ENCODE measurements around the gene TM7SF2. TPM values are rescaled to one million over a fixed set of nuclear protein-coding genes. Genes with fewer than 3 reads are reported as not detected.
A peak's percentile ranks its signal among the peaks of the same experiment; 100 is the strongest.
"Not testable (repeated sequence)": the region's sequence is repeated elsewhere in the genome, so short reads cannot be mapped to it uniquely, and the experiment has no call there.

The TM7SF2 gene
- total RNA-seq, 6 experiments from 2014 or later: 25.6 to 112 (median 37.8) TPM

DNA sequence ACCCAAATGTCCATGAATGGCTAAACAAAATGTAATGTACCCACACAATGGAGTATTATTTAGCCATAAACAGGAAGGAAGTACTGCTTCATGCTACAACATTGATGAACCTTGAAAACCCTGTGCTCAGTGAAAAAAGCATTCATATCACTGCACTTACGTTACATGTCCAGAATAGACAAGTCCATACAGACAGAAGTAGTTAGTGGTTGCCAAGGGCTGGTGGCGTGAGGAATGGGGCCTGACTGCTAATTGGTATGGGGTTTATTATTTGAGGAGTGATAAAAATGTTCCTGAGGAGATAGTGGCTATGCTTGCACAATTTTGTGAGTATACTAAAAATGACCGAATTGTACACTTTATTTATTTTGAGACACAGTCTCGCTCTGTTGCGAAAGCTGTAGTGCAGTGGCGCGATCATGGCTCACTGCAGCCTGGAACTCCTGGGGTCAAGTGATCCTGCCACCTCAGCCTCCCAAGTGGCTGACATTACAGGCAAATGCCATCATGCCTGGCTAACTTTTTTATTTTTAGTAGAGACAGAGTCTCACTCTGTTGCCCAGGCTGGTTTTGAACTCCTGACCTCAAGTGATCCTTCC lies 30.3 kb downstream of the TM7SF2 start:
- ATAC-seq: peak; percentile 67 to 79 (median 72)
- no peak overlapping the region for H3K4me3 ChIP-seq
- H3K4me1 ChIP-seq: peaks cover 0 to 40% (median 12%) of the 10 kb centered on the region in 4 donors
- intact Hi-C loops (cut with DNase I): no loop called here
- H3K27me3 ChIP-seq: no peaks in the 10 kb centered on the region
- H3K36me3 ChIP-seq: no peaks in the 10 kb centered on the region
- WGBS (ENCODE audit: insufficient coverage, low coverage, low lambda C conversion rate, missing lambda C conversion rate): 30% methylated on average over 7 of the region's 7 CpGs
- DNase-seq: peak; percentile 62 to 74 (median 68)
- H3K9me3 ChIP-seq: no peaks in the 10 kb centered on the region
- TF ChIP-seq CTCF (IDR thresholded peaks at IDR 0.05) (no peak), POLR2A (IDR thresholded peaks at IDR 0.05) (no peak)
- H3K27ac ChIP-seq: peak overlapping the region; percentile 8 to 58 (median 19)

DNA sequence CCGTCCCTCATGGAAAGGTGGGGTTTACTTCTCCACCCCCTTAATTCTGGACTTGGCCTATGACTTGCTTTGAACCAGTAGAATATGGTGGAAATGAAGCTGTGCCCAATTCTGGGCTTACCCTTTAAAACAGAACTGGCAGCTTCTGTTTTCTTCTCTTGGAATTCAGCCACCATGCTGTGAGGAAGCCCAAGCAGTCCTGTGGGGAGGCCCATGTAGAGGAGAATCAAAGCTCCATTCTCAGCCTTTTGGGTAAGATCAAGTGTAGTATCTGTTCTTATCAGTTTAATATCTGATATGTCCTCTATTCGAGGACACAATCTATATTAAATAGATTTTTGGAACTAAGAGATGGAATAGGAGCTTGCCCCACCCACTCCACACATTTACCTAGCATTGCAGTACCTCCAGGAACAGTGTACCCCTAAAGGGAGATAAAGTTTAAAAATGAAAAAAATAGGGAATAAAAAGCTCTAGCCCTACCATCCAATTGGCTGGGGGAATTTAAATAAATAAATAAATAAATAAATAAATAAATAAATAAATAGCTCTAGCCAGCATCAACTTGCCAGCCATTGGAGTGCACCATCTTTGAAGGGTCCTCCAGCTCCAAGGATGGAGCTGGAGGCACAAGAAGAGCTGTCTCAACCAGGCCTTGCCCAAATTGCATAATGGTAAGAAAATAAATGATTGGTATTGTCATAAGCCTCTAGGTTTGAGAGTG lies 35.8 kb downstream of the TM7SF2 start:
- Histone ChIP-seq H3K4me3 (no peak overlapping the region), H3K36me3 (no peaks in the 10 kb centered on the region), H3K9me3 (no peaks in the 10 kb centered on the region), H3K4me1 (peaks cover 0 to 45% (median 25%) of the 10 kb centered on the region in 4 donors), H3K27me3 (no peaks in the 10 kb centered on the region), H3K27ac (no peak overlapping the region)
- TF ChIP-seq POLR2A (IDR thresholded peaks at IDR 0.05) (no peak), CTCF (IDR thresholded peaks at IDR 0.05) (no peak)
- intact Hi-C loops (cut with DNase I): no loop called here
- WGBS (ENCODE audit: insufficient coverage, low coverage, low lambda C conversion rate, missing lambda C conversion rate): 66% methylated on average over 2 of the region's 2 CpGs
- ATAC-seq (no peak), DNase-seq (no peak)

- no CpG with 5 or more reads among the region's 5 CpGs for WGBS (ENCODE audit: insufficient coverage, low coverage, low lambda C conversion rate, missing lambda C conversion rate)
- intact Hi-C loops (cut with DNase I): no loop called here
- DNase-seq: no peak
Measured at GRCh38 chr11:65148657-65149056, 37.0 kb downstream of the TM7SF2 start.

DNA sequence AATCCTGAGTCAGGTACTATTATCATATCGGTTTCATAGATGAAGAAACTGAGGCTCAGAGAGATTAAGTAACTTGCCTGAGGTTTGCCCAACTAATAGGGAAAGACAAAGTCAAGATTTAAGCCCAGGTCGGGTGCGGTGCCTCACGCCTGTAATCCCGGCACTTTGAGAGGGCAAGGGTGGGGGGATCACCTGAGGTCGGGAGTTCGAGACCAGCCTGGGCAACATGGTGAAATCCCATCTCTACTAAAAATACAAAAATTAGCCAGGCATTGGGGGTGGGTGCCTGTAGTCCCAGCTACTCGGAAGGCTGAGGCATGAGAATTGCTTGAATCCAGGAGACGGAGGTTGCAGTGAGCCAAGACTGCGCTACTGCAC lies 38.4 kb downstream of the TM7SF2 start:
- H3K27me3 ChIP-seq; H3K4me3 ChIP-seq; ATAC-seq; H3K9me3 ChIP-seq; intact Hi-C loops (cut with DNase I); H3K36me3 ChIP-seq: not testable (repeated sequence)
- DNase-seq: peak in 1 of 3 donors; percentile 14
- H3K27ac ChIP-seq: peak overlapping the region; percentile 66 to 75 (median 73)
- WGBS (ENCODE audit: insufficient coverage, low coverage, low lambda C conversion rate, missing lambda C conversion rate): 81% methylated on average over 9 of the region's 10 CpGs
- peaks cover 0 to 37% (median 22%) of the 10 kb centered on the region in 4 donors for H3K4me1 ChIP-seq

More at GRCh38 chr11:65148657-65149056, 37.0 kb downstream of the TM7SF2 start:
- Histone ChIP-seq H3K27ac (no peak overlapping the region), H3K9me3 (no peaks in the 10 kb centered on the region), H3K4me3 (no peak overlapping the region), H3K4me1 (peaks cover 0 to 43% (median 25%) of the 10 kb centered on the region in 4 donors), H3K27me3 (no peaks in the 10 kb centered on the region), H3K36me3 (no peaks in the 10 kb centered on the region)
- ATAC-seq: no peak
- TF ChIP-seq CTCF (IDR thresholded peaks at IDR 0.05) (no peak), POLR2A (IDR thresholded peaks at IDR 0.05) (no peak)

All from right lobe of liver (tissue), 6 donors.